ENCODE data around the gene TAF13. TPM values are rescaled to one million over a fixed set of nuclear protein-coding genes. Genes with fewer than 3 reads are reported as not detected.
A peak's percentile ranks its signal among the peaks of the same experiment; 100 is the strongest.

The TAF13 gene, protein sequence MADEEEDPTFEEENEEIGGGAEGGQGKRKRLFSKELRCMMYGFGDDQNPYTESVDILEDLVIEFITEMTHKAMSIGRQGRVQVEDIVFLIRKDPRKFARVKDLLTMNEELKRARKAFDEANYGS
- total RNA-seq (2021; fragmentation: NEBNext Ultra II Directional; extraction: Animal tissue kit (Norgen Biotek cat#: 25700)) = 100 to 1,000 TPM in 5 of 6 experiments, 10 to 100 TPM in 1; 94.3 to 150 (median 106) TPM
- long read RNA-seq, partial matches to known transcripts = 0 of 44 reads
- long read RNA-seq, other reads (novel, unspliced or antisense) = 41 of 44 reads

DNA sequence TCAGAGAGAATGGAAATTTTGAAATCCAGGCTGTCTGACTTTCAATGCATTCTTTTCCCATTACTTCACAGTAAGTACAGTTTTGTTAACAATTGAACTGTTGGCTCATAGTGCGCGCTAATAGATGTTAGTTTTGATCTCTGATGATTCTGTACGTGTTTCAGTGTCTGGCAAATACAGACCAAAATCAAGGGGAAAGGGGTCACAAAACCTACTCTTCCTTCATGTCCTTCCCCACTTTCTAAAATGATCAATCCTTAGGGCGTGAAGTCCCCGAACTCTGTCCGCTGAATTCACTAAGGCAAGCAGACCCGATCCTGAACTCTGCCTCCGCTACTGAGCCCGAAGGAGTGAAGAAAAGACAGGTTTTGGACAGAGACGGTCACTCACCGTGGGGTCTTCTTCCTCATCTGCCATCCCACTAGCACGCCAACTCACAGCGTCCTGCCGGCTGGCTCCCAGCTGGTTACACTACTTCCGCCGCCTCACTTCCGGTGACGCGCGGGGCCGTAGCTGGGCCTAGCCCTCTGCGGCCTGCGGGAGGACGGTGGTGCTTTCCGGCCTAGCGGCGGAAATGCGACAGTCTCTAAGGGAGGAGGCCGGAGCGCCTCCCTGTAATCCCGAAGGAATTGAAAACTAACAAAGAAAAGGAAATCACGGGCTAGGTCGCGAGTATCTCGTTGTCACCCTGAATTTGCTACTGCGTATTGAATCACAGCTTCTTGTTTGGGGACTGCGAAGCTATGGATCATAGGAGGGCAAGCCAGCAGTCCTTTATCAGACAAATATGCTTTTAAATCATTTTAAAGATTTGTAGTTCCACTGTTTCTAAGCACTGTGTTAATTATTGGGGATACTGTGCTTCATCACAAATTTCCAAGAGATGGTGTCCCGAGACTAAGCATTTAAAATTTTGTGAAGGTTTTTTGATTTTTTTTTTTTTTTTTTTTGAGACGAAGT lies at the start of gene TAF13:
TSS of gene TAF13 (minus strand) at position 473 of the 960 bp plus-strand sequence. CDS start at position 417, 56 bp downstream.
- peaks cover 35% of the 10 kb centered on the region for H3K4me1 Mint-ChIP-seq (ENCODE audit: low read depth)
- peaks cover 29% of the 10 kb centered on the region for H3K36me3 Mint-ChIP-seq (ENCODE audit: low read depth)
- peak; percentile 95 for DNase-seq
- no peaks in the 10 kb centered on the region for H3K9me3 Mint-ChIP-seq
- peak within 1 kb of the TSS; percentile 100 for H3K27ac Mint-ChIP-seq
- H3K27me3 Mint-ChIP-seq (ENCODE audit: insufficient read depth) = no peaks in the 10 kb centered on the region; the same call in 1 of the 2 replicates
- H3K4me3 Mint-ChIP-seq = peak within 1 kb of the TSS; percentile 100
- TF ChIP-seq, protein P1, sequence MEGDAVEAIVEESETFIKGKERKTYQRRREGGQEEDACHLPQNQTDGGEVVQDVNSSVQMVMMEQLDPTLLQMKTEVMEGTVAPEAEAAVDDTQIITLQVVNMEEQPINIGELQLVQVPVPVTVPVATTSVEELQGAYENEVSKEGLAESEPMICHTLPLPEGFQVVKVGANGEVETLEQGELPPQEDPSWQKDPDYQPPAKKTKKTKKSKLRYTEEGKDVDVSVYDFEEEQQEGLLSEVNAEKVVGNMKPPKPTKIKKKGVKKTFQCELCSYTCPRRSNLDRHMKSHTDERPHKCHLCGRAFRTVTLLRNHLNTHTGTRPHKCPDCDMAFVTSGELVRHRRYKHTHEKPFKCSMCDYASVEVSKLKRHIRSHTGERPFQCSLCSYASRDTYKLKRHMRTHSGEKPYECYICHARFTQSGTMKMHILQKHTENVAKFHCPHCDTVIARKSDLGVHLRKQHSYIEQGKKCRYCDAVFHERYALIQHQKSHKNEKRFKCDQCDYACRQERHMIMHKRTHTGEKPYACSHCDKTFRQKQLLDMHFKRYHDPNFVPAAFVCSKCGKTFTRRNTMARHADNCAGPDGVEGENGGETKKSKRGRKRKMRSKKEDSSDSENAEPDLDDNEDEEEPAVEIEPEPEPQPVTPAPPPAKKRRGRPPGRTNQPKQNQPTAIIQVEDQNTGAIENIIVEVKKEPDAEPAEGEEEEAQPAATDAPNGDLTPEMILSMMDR (IDR thresholded peaks at IDR 0.05) = peak; percentile 64

DNA sequence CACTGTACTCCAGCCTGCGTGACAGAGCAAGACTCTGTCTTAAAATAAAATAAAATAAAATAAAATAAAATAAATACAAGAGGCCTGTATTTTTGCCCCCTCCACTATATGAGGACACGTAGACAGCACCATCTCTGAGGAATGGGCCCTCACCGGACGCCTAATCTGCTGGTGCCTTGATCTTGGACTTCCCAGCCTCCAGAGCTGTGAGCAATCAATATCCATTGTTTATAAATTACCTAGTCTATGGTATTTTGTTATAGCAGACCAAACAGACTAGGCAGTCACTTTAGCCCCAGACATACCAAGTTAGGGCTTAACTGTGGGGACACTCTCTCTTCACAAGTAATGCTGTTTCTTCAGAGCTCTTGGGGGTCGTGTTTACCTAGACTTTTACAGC lies 44.6 kb upstream of the TAF13 start:
- TF ChIP-seq, protein P1 (IDR thresholded peaks at IDR 0.05) = no peak
- Mint-ChIP-seq H3K36me3 (ENCODE audit: low read depth) (no peaks in the 10 kb centered on the region), H3K27me3 (ENCODE audit: insufficient read depth) (peaks cover 20% of the 10 kb centered on the region), H3K27ac (no peak overlapping the region), H3K4me3 (no peak overlapping the region), H3K9me3 (no peaks in the 10 kb centered on the region), H3K4me1 (ENCODE audit: low read depth) (no peaks in the 10 kb centered on the region)
- DNase-seq = no peak

- H3K27ac Mint-ChIP-seq = no peak overlapping the region
- TF ChIP-seq, protein P1 (IDR thresholded peaks at IDR 0.05) = no peak
- peaks cover 11% of the 10 kb centered on the region for H3K4me1 Mint-ChIP-seq (ENCODE audit: low read depth)
- DNase-seq = no peak
- no peak overlapping the region for H3K4me3 Mint-ChIP-seq
- H3K36me3 Mint-ChIP-seq (ENCODE audit: low read depth) = no peaks in the 10 kb centered on the region
- no peaks in the 10 kb centered on the region for H3K9me3 Mint-ChIP-seq
- H3K27me3 Mint-ChIP-seq (ENCODE audit: insufficient read depth) = peaks cover 23% of the 10 kb centered on the region
Measured at GRCh38 chr1:109118089-109118488, 42.3 kb upstream of the TAF13 start.

GRCh38 chr1:109116286-109116685 lies 40.5 kb upstream of the TAF13 start:
- TF ChIP-seq, protein P1 (IDR thresholded peaks at IDR 0.05) = no peak
- no peaks in the 10 kb centered on the region for H3K9me3 Mint-ChIP-seq
- peaks cover 32% of the 10 kb centered on the region for H3K27me3 Mint-ChIP-seq (ENCODE audit: insufficient read depth)
- no peak overlapping the region for H3K4me3 Mint-ChIP-seq
- no peaks in the 10 kb centered on the region for H3K36me3 Mint-ChIP-seq (ENCODE audit: low read depth)
- no peak for DNase-seq
- no peak overlapping the region for H3K27ac Mint-ChIP-seq
- peaks cover 26% of the 10 kb centered on the region for H3K4me1 Mint-ChIP-seq (ENCODE audit: low read depth)

GRCh38 chr1:109115685-109116084 lies 39.9 kb upstream of the TAF13 start:
- no peak overlapping the region for H3K27ac Mint-ChIP-seq
- peaks cover 35% of the 10 kb centered on the region for H3K27me3 Mint-ChIP-seq (ENCODE audit: insufficient read depth)
- no peak overlapping the region for H3K4me3 Mint-ChIP-seq
- no peaks in the 10 kb centered on the region for H3K9me3 Mint-ChIP-seq
- TF ChIP-seq, protein P1 (IDR thresholded peaks at IDR 0.05) = no peak
- peaks cover 26% of the 10 kb centered on the region for H3K4me1 Mint-ChIP-seq (ENCODE audit: low read depth)
- DNase-seq = no peak
- H3K36me3 Mint-ChIP-seq (ENCODE audit: low read depth) = no peaks in the 10 kb centered on the region
